ENCODE data around the gene ATR. TPM values are rescaled to one million over a fixed set of nuclear protein-coding genes. Genes with fewer than 3 reads are reported as not detected.

ATR gene
- total RNA-seq, 2 donors from 2014 or later: 13.9 to 20.3 TPM

- Histone ChIP-seq H3K4me3 (no peak overlapping the region), H3K4me1 (no peaks in the 10 kb centered on the region), H3K27ac (no peak overlapping the region), H3K27me3 (no peaks in the 10 kb centered on the region), H3K9ac (ENCODE audit: low read depth in 2 of 2, low read length in 2 of 2) (no peak overlapping the region), H3K9me3 (no peaks in the 10 kb centered on the region), H3K36me3 (no peaks in the 10 kb centered on the region)
- no peak for DNase-seq
- no peak for TF ChIP-seq CTCF (IDR thresholded peaks at IDR 0.05)
- intact Hi-C loops (cut with DNase I): no loop called here
Measured at GRCh38 chr3:142543307-142543706, 35.2 kb downstream of the ATR start.

- no peak for TF ChIP-seq CTCF (IDR thresholded peaks at IDR 0.05)
- no peaks in the 10 kb centered on the region for H3K36me3 ChIP-seq
Measured at GRCh38 chr3:142542054-142542453, 36.5 kb downstream of the ATR start.

GRCh38 chr3:142536519-142536918 is 42.0 kb downstream of the ATR start:
- Histone ChIP-seq H3K9me3 (no peaks in the 10 kb centered on the region), H3K36me3 (peaks cover 10% of the 10 kb centered on the region), H3K4me1 (no peaks in the 10 kb centered on the region), H3K4me3 (no peak overlapping the region), H3K27me3 (no peaks in the 10 kb centered on the region), H3K27ac (no peak overlapping the region), H3K9ac (ENCODE audit: low read depth in 2 of 2, low read length in 2 of 2) (no peak overlapping the region)
- no peak for DNase-seq
- no peak for TF ChIP-seq CTCF (IDR thresholded peaks at IDR 0.05)
- intact Hi-C loops (cut with DNase I): no loop called here

More at GRCh38 chr3:142542054-142542453, 36.5 kb downstream of the ATR start:
- Histone ChIP-seq H3K4me1 (no peaks in the 10 kb centered on the region), H3K9me3 (no peaks in the 10 kb centered on the region), H3K27me3 (no peaks in the 10 kb centered on the region), H3K4me3 (no peak overlapping the region), H3K27ac (no peak overlapping the region), H3K9ac (ENCODE audit: low read depth in 2 of 2, low read length in 2 of 2) (no peak overlapping the region)
- DNase-seq: no peak
- intact Hi-C loops (cut with DNase I): no loop called here

- intact Hi-C loops (cut with DNase I): no loop called here
- TF ChIP-seq CTCF (IDR thresholded peaks at IDR 0.05): no peak
Measured at GRCh38 chr3:142534543-142534942, 44.0 kb downstream of the ATR start.

GRCh38 chr3:142530296-142530695 is 48.2 kb downstream of the ATR start:
- H3K9me3 ChIP-seq: no peaks in the 10 kb centered on the region
- intact Hi-C loops (cut with DNase I): no loop called here
- H3K9ac ChIP-seq (ENCODE audit: low read depth in 2 of 2, low read length in 2 of 2): no peak overlapping the region
- peaks cover 10% of the 10 kb centered on the region for H3K36me3 ChIP-seq
- no peak for TF ChIP-seq CTCF (IDR thresholded peaks at IDR 0.05)
- no peak overlapping the region for H3K27ac ChIP-seq
- no peak overlapping the region for H3K4me3 ChIP-seq
- no peaks in the 10 kb centered on the region for H3K27me3 ChIP-seq
- no peak for DNase-seq
- no peaks in the 10 kb centered on the region for H3K4me1 ChIP-seq

More at GRCh38 chr3:142534543-142534942, 44.0 kb downstream of the ATR start:
- Histone ChIP-seq H3K27me3 (no peaks in the 10 kb centered on the region), H3K4me1 (no peaks in the 10 kb centered on the region), H3K9ac (ENCODE audit: low read depth in 2 of 2, low read length in 2 of 2) (no peak overlapping the region), H3K9me3 (no peaks in the 10 kb centered on the region), H3K4me3 (no peak overlapping the region), H3K36me3 (peaks cover 10% of the 10 kb centered on the region), H3K27ac (no peak overlapping the region)
- no peak for DNase-seq
